Brain microvascular endothelial cell (primary cell): ENCODE data around the gene TNK2.

Experiments
- DNase-seq: peaks from one replicate; pipeline ENCODE4 v3.0.0-alpha.2; 2020
- H3K27ac ChIP-seq: fragments of 250-450 bp; sonication (Bioruptor Pico); 2 replicates; pipeline ENCODE4 v1.5.1; 2020; ENCODE audit warnings: mild to moderate bottlenecking, moderate library complexity
- H3K27me3 ChIP-seq: fragments of 250-450 bp; sonication (Bioruptor Pico); replicated peaks from 2 replicates; pipeline ENCODE4 v1.5.1; 2020; ENCODE audit warnings: mild to moderate bottlenecking
- H3K36me3 ChIP-seq: fragments of 250-450 bp; sonication (Bioruptor Pico); replicated peaks from 2 replicates; pipeline ENCODE4 v1.5.1; 2020; ENCODE audit warnings: mild to moderate bottlenecking
- H3K4me3 ChIP-seq: 2 replicates; pipeline ENCODE4 v1.5.1; 2011; ENCODE audit warnings: low read depth, mild to moderate bottlenecking, control low read depth, low read length, moderate library complexity
- in situ Hi-C: cut with HindIII; loops from 2 replicates; pipeline ENCODE4 v1.10.0; 2017; ENCODE audit warnings: low sequenced_read_pairs, low pct_ligation_motif_present
- TF ChIP-seq, protein P1 (sequence below): IDR thresholded peaks from 2 replicates; pipeline ENCODE4 v1.5.1; 2011; ENCODE audit warnings: low read depth, mild to moderate bottlenecking, moderate library complexity, low read length, control low read depth, inconsistent platforms; ENCODE audit errors: missing control alignments

The TNK2 gene

DNA sequence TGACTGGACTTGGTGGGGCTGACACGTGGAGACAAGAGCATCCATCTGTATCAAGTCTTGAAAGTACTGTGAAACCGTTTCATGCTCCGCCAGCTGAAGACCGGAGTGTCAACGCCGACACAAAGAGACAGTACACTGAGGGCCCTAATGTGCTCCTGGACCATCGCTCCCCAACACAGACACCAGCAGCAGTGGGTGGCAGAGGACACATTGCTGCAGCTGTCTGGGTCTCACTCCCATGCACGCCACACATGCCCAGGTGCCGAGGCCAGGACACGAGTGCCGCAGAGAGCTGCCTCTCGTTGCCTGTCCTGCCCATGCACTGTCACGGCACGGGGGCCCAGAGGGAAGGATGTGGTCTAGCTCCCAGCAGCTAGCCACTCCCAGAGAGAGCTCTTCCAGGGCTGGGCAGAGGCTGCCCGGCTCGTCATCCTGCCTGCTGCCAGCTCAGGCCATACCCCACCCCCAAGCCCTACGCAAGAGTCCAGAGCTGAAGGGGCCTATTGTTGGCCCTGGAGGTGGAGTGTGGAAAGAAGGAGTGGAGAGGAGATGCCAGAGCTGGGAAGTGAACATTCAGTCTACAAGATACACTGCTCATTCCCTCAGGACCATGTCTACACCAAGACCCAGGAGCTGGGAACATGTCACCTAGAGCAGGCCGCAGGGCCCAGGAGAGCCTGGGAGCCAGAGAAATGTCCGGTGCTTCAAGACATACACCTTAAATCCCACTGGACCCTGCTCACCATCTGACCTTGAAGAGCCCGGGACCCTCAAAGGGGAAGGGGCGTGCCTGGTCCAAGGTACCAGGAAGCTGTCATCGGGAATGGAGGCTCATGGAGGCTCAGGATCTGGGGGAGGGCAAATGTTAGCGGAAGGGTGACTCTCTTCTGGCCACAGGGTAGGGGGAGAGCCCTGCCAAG is 7.7 kb downstream of the TNK2 start:
- no peak overlapping the region for H3K4me3 ChIP-seq
- no peak for DNase-seq
- TF ChIP-seq, protein P1, sequence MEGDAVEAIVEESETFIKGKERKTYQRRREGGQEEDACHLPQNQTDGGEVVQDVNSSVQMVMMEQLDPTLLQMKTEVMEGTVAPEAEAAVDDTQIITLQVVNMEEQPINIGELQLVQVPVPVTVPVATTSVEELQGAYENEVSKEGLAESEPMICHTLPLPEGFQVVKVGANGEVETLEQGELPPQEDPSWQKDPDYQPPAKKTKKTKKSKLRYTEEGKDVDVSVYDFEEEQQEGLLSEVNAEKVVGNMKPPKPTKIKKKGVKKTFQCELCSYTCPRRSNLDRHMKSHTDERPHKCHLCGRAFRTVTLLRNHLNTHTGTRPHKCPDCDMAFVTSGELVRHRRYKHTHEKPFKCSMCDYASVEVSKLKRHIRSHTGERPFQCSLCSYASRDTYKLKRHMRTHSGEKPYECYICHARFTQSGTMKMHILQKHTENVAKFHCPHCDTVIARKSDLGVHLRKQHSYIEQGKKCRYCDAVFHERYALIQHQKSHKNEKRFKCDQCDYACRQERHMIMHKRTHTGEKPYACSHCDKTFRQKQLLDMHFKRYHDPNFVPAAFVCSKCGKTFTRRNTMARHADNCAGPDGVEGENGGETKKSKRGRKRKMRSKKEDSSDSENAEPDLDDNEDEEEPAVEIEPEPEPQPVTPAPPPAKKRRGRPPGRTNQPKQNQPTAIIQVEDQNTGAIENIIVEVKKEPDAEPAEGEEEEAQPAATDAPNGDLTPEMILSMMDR = no peak
- no peaks in the 10 kb centered on the region for H3K36me3 ChIP-seq
- H3K27ac ChIP-seq = no peak overlapping the region
- H3K27me3 ChIP-seq = no peaks in the 10 kb centered on the region
- in situ Hi-C loops = no loop called here

DNA sequence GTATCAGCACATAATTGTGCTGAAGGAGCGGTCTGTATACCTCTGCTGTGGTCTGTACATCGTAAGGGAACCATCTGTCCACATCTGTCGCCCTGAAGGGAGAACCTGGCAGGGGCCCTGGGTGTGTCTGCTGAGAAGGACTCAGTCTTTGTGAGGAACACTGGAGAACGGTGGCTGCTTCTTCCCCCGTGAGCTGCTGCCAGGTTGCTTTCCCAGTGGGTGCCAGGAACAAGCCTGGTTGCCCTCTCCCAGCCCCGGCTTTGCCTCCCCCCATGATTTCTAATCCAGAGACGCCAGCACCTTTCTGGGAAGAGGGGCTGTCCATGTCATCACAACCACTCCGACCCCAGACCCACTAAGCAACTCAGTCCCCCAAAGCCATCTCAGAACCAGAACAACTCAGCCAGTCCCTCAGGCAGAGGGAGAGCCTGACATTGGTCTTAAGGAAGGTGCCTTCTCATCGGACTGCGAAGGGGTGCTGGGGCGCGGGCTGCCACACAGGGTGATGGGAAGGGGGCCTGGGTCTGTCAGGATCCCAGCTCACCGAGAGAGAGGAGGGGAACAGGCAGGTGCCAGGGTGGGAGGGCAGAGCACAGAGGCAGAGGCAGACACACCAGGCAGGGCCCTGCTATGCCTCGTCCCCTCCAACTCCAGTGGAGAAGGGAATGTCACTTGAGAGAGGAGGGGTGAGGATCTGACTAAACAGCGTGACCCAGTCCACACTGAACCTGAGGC is 8.5 kb downstream of the TNK2 start:
- Histone ChIP-seq H3K36me3 (no peaks in the 10 kb centered on the region), H3K4me3 (no peak overlapping the region), H3K27me3 (no peaks in the 10 kb centered on the region), H3K27ac (no peak overlapping the region)
- in situ Hi-C loops = no loop called here
- TF ChIP-seq, protein P1 = no peak
- DNase-seq = no peak

DNA sequence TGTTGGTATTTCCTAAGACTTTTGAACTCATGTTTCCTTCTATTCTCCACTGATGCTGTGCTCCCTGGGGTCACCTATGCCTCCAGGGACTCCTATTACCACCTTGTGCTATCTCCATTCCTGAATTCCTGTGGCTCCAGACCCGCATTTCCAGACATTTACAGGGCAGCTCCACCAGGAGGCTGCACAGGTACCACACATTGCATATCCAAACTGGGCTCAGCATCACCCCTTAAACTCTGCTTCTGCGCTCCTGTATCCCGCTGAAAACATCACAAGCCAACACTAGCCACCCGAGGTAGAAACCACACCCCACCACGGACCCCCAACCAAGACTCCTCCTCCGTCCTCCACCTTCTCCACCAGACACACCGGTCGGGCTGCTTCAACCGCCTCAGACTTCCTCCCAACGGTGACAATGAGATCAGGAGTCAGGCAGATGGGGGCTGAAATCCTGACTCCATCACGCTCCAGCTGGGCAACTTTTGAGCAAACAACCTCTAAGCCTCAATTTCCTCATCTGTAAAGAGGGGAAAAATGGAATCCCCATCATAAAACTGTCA is 10.4 kb downstream of the TNK2 start:
- no peak for DNase-seq
- Histone ChIP-seq H3K4me3 (no peak overlapping the region), H3K36me3 (no peaks in the 10 kb centered on the region), H3K27ac (no peak overlapping the region), H3K27me3 (no peaks in the 10 kb centered on the region)
- TF ChIP-seq, protein P1 = no peak
- in situ Hi-C loops = no loop called here

DNA sequence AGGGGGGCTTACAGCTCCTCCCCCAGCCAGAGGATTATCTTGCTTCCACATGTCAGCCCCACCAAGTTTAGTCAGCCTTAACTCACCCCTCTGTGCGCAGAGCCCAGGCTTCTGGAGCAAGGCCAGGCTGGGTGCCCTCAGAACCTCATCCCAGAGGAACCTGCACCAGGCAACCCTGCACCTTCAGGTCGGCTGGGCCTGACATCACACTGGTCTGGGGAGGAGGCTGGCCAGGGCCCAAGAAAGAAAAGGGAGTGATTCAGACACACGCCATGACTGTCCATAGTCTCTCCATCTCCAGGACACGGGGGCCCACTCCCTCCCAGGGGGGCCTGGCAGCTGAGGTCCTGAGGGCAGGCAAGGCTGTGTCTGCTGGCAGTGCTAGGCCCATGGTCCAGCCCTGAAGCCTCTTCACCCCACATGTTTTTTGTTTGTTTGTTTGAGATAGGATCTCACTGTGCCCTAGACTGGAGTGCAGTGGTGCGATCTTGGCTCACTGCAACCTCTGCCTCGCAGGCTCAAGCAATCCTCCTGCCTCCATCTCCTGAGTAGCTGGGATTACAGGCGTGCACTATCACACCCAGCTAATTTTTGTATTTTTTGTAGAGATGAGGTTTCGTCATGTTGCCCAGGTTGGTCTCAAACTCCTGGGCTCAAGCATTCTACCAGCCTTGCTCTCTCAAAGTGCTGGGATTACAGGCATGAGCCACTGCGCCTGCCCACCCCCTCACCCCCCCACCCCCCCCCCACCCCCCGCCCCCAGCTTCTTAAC is 11.1 kb downstream of the TNK2 start:
- no peaks in the 10 kb centered on the region for H3K36me3 ChIP-seq
- TF ChIP-seq, protein P1 = no peak
- in situ Hi-C loops = no loop called here
- peak overlapping the region; percentile 27 for H3K27ac ChIP-seq
- no peak overlapping the region for H3K4me3 ChIP-seq
- peak; percentile 61 for DNase-seq
- H3K27me3 ChIP-seq = no peaks in the 10 kb centered on the region

DNA sequence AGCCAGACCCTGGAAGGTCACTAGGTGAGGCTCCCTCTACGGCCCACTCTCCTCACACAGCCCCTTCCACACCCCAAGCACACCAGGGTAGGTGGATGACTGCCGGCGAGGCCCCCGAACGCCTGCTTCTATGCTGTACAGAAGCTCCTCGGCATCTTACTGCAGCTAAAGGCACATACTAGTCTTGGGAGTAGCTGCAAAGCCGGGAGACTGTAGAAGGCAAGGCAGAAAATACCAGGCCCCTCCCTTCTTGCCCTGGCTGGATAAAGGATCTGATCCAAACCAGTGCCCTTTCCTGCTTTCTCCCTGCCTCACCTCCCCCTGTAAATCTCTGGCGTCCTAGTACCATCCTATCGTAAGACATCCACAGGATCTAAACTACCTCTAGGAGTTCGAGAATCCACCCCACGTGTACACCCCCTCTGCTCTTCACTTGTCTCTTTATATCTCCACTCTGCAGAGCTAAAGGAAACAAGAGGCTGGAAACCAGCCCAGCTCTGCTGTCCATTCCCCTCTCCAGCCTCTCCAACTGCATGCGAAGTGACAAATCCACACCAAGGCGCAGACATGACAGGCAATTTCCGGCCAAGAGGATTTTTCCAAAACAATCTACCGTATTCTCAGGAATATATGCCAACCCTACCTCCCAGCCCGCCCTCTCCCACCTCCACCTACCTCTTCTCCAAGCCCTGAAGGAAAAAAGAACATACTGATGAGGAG is 11.8 kb downstream of the TNK2 start:
- Histone ChIP-seq H3K27me3 (no peaks in the 10 kb centered on the region), H3K36me3 (no peaks in the 10 kb centered on the region), H3K4me3 (peak overlapping the region; percentile 70), H3K27ac (peak overlapping the region; percentile 27)
- TF ChIP-seq, protein P1 = no peak
- DNase-seq = peak; percentile 63
- in situ Hi-C loops = no loop called here
